CD8-positive, alpha-beta memory T cell (primary cell): ENCODE results near the gene PRKG1. TPM values are rescaled to one million over a fixed set of nuclear protein-coding genes. Genes with fewer than 3 reads are reported as not detected.

Source experiments
- CTCF ChIA-PET: fragments of 350-600 bp; sonication (Branson Sonifier 250); formaldehyde crosslinking; loops from one replicate; lab custom pipeline; 2021; ENCODE audit warnings: antibody characterized with exemption; lab: Charles Lee
- POLR2A ChIA-PET: fragments of 350-600 bp; sonication (Branson Sonifier 250); formaldehyde crosslinking; loops from one replicate; lab custom pipeline; 2021; ENCODE audit warnings: antibody characterized with exemption; lab: Charles Lee
- DNase-seq, 5 donors: peaks; one replicate each; pipeline versions ENCODE4 v3.0.0 to v3.0.0-alpha.2; 2020 to 2022; ENCODE audit warnings: mixed read lengths in 1 of 5
- H3K27ac ChIP-seq: one replicate; pipeline ENCODE4 v1.7.0; 2013; ENCODE audit warnings: low read depth, mild to moderate bottlenecking, low read length, moderate library complexity
- H3K27me3 ChIP-seq: 2 replicates; pipeline ENCODE4 v1.7.0; 2013; ENCODE audit warnings: low read length, mild to moderate bottlenecking; ENCODE audit not compliant: insufficient read depth, poor library complexity, severe bottlenecking
- H3K36me3 ChIP-seq: 2 replicates; pipeline ENCODE4 v1.7.0; 2013; ENCODE audit warnings: mild to moderate bottlenecking, low read length, moderate library complexity; ENCODE audit not compliant: insufficient read depth
- H3K4me1 ChIP-seq: 2 replicates; pipeline ENCODE4 v1.7.0; 2013; ENCODE audit warnings: mild to moderate bottlenecking, low read length, moderate library complexity; ENCODE audit not compliant: insufficient read depth
- H3K4me3 ChIP-seq: 2 replicates; pipeline ENCODE4 v1.7.0; 2013; ENCODE audit warnings: mild to moderate bottlenecking, low read length
- H3K9me3 ChIP-seq: 2 replicates; pipeline ENCODE4 v1.7.0; 2013; ENCODE audit warnings: mild to moderate bottlenecking, low read length
- H3K27ac Mint-ChIP-seq, 8 donors: one replicate each; pipeline ENCODE4 v1.8.0; 2020 to 2021; ENCODE audit warnings: mixed read lengths in 8 of 8, mild to moderate bottlenecking in 6 of 8, inconsistent platforms in 3 of 8, moderate library complexity in 3 of 8
- H3K27me3 Mint-ChIP-seq, 2 donors: one replicate each; pipeline ENCODE4 v1.8.0; 2020 to 2021; ENCODE audit warnings: mixed read lengths in 2 of 2, mild to moderate bottlenecking in 1 of 2, moderate library complexity in 1 of 2
- H3K36me3 Mint-ChIP-seq, 3 donors: one replicate each; pipeline ENCODE4 v1.8.0; 2020 to 2021; ENCODE audit warnings: mixed read lengths in 3 of 3, inconsistent platforms in 1 of 3, mild to moderate bottlenecking in 1 of 3
- H3K4me1 Mint-ChIP-seq, 3 donors: one replicate each; pipeline ENCODE4 v1.8.0; 2020 to 2021; ENCODE audit warnings: mixed read lengths in 3 of 3, inconsistent platforms in 1 of 3, mild to moderate bottlenecking in 1 of 3
- H3K4me3 Mint-ChIP-seq, 7 donors: one replicate each; pipeline ENCODE4 v1.8.0; 2020 to 2021; ENCODE audit warnings: mixed read lengths in 7 of 7, mild to moderate bottlenecking in 6 of 7, moderate library complexity in 4 of 7, inconsistent platforms in 2 of 7
- H3K9me3 Mint-ChIP-seq, 5 donors: one replicate each; pipeline ENCODE4 v1.8.0; 2020 to 2022; ENCODE audit warnings: mixed read lengths in 5 of 5, mild to moderate bottlenecking in 3 of 5, moderate library complexity in 2 of 5, inconsistent platforms in 1 of 5
- polyA plus RNA-seq: library from polyadenylated mRNA; unstranded; fragments of 300-500 nt; fragmentation: Illumina TruSeq; gene quantifications from one replicate; pipeline ENCODE4 v1.2.3, GENCODE V29; 2021
- total RNA-seq, 2 experiments: library from RNA; stranded (reverse); gene quantifications; one replicate each; pipeline ENCODE4 v1.2.3, GENCODE V29; 2021

Gene PRKG1
- total and polyA plus RNA-seq, 3 experiments from 2014 or later: not detected

GRCh38 chr10:51986516-51986915 lies 912.2 kb downstream of the PRKG1 start:
- Mint-ChIP-seq H3K27ac (no peak overlapping the region), H3K9me3 (peaks cover 0 to 7% (median 0%) of the 10 kb centered on the region in 5 donors), H3K4me1 (no peaks in the 10 kb centered on the region), H3K27me3 (peaks cover 0 to 4% of the 10 kb centered on the region in 2 donors), H3K4me3 (no peak overlapping the region), H3K36me3 (no peaks in the 10 kb centered on the region)
- no peaks in the 10 kb centered on the region for H3K36me3 ChIP-seq
- H3K4me1 ChIP-seq: no peaks in the 10 kb centered on the region
- H3K4me3 ChIP-seq: no peak overlapping the region
- H3K27me3 ChIP-seq: no peaks in the 10 kb centered on the region
- no peak for DNase-seq
- no peak overlapping the region for H3K27ac ChIP-seq
- POLR2A ChIA-PET: no interaction called here
- CTCF ChIA-PET: no interaction called here
- H3K9me3 ChIP-seq: no peaks in the 10 kb centered on the region

- no peak for DNase-seq
- Histone ChIP-seq H3K27me3 (no peaks in the 10 kb centered on the region), H3K4me3 (no peak overlapping the region), H3K27ac (no peak overlapping the region), H3K36me3 (no peaks in the 10 kb centered on the region), H3K9me3 (no peaks in the 10 kb centered on the region), H3K4me1 (no peaks in the 10 kb centered on the region)
- POLR2A ChIA-PET: no interaction called here
- Mint-ChIP-seq H3K9me3 (peaks cover 0 to 7% (median 3%) of the 10 kb centered on the region in 5 donors), H3K36me3 (no peaks in the 10 kb centered on the region), H3K27ac (no peak overlapping the region), H3K27me3 (no peaks in the 10 kb centered on the region), H3K4me1 (no peaks in the 10 kb centered on the region), H3K4me3 (no peak overlapping the region)
- CTCF ChIA-PET: no interaction called here
These were observed 919.2 kb downstream of the PRKG1 start for GRCh38 chr10:51993475-51993874.

GRCh38 chr10:51999096-51999495 lies 924.8 kb downstream of the PRKG1 start:
- Mint-ChIP-seq H3K4me1 (no peaks in the 10 kb centered on the region), H3K9me3 (no peaks in the 10 kb centered on the region), H3K4me3 (no peak overlapping the region), H3K36me3 (no peaks in the 10 kb centered on the region), H3K27me3 (no peaks in the 10 kb centered on the region), H3K27ac (no peak overlapping the region)
- no peak overlapping the region for H3K27ac ChIP-seq
- no peaks in the 10 kb centered on the region for H3K27me3 ChIP-seq
- no peaks in the 10 kb centered on the region for H3K9me3 ChIP-seq
- CTCF ChIA-PET: no interaction called here
- H3K4me1 ChIP-seq: no peaks in the 10 kb centered on the region
- POLR2A ChIA-PET: no interaction called here
- H3K36me3 ChIP-seq: no peaks in the 10 kb centered on the region
- no peak for DNase-seq
- H3K4me3 ChIP-seq: no peak overlapping the region

- peaks cover 4 to 8% (median 5%) of the 10 kb centered on the region in 5 donors for H3K9me3 Mint-ChIP-seq
- H3K36me3 ChIP-seq: no peaks in the 10 kb centered on the region
- no peaks in the 10 kb centered on the region for H3K27me3 ChIP-seq
- POLR2A ChIA-PET: no interaction called here
- H3K36me3 Mint-ChIP-seq: no peaks in the 10 kb centered on the region
- no peak overlapping the region for H3K27ac ChIP-seq
- H3K4me3 Mint-ChIP-seq: no peak overlapping the region
- H3K4me3 ChIP-seq: no peak overlapping the region
- H3K27me3 Mint-ChIP-seq: peaks cover 2 to 3% of the 10 kb centered on the region in 2 donors
- no peak overlapping the region for H3K27ac Mint-ChIP-seq
- no peaks in the 10 kb centered on the region for H3K9me3 ChIP-seq
- CTCF ChIA-PET: no interaction called here
- no peak for DNase-seq
- no peaks in the 10 kb centered on the region for H3K4me1 Mint-ChIP-seq
- H3K4me1 ChIP-seq: no peaks in the 10 kb centered on the region
These were observed 930.2 kb downstream of the PRKG1 start for GRCh38 chr10:52004342-52004949.

GRCh38 chr10:52007091-52007490 lies 932.8 kb downstream of the PRKG1 start:
- H3K4me1 Mint-ChIP-seq: no peaks in the 10 kb centered on the region
- CTCF ChIA-PET: no interaction called here

GRCh38 chr10:52011118-52011517 lies 936.8 kb downstream of the PRKG1 start:
- H3K4me3 ChIP-seq: no peak overlapping the region
- CTCF ChIA-PET: no interaction called here
- H3K27ac ChIP-seq: no peak overlapping the region
- H3K36me3 ChIP-seq: no peaks in the 10 kb centered on the region
- no peak for DNase-seq
- Mint-ChIP-seq H3K9me3 (peaks cover 4 to 11% (median 6%) of the 10 kb centered on the region in 5 donors), H3K27ac (no peak overlapping the region), H3K36me3 (no peaks in the 10 kb centered on the region), H3K4me1 (no peaks in the 10 kb centered on the region), H3K4me3 (no peak overlapping the region), H3K27me3 (no peaks in the 10 kb centered on the region)
- H3K4me1 ChIP-seq: no peaks in the 10 kb centered on the region
- no peaks in the 10 kb centered on the region for H3K27me3 ChIP-seq
- POLR2A ChIA-PET: no interaction called here
- H3K9me3 ChIP-seq: no peaks in the 10 kb centered on the region

More at GRCh38 chr10:52007091-52007490, 932.8 kb downstream of the PRKG1 start:
- DNase-seq: no peak
- Mint-ChIP-seq H3K27me3 (peaks cover 2 to 3% of the 10 kb centered on the region in 2 donors), H3K4me3 (no peak overlapping the region), H3K27ac (no peak overlapping the region), H3K9me3 (peaks cover 4 to 8% (median 5%) of the 10 kb centered on the region in 5 donors), H3K36me3 (no peaks in the 10 kb centered on the region)
- H3K4me3 ChIP-seq: no peak overlapping the region
- no peak overlapping the region for H3K27ac ChIP-seq
- POLR2A ChIA-PET: no interaction called here
- no peaks in the 10 kb centered on the region for H3K9me3 ChIP-seq
- H3K4me1 ChIP-seq: no peaks in the 10 kb centered on the region
- H3K27me3 ChIP-seq: no peaks in the 10 kb centered on the region
- H3K36me3 ChIP-seq: no peaks in the 10 kb centered on the region

- no peaks in the 10 kb centered on the region for H3K4me1 ChIP-seq
- no peak for DNase-seq
- Mint-ChIP-seq H3K9me3 (peaks cover 2 to 6% (median 3%) of the 10 kb centered on the region in 5 donors), H3K4me1 (no peaks in the 10 kb centered on the region), H3K36me3 (no peaks in the 10 kb centered on the region), H3K4me3 (no peak overlapping the region), H3K27ac (no peak overlapping the region), H3K27me3 (no peaks in the 10 kb centered on the region)
- no peaks in the 10 kb centered on the region for H3K9me3 ChIP-seq
- ChIA-PET CTCF (no interaction called here), POLR2A (no interaction called here)
- no peak overlapping the region for H3K4me3 ChIP-seq
- H3K27me3 ChIP-seq: no peaks in the 10 kb centered on the region
- H3K27ac ChIP-seq: no peak overlapping the region
- no peaks in the 10 kb centered on the region for H3K36me3 ChIP-seq
These were observed 944.8 kb downstream of the PRKG1 start for GRCh38 chr10:52019077-52019555.

- ChIA-PET POLR2A (no interaction called here), CTCF (no interaction called here)
- peaks cover 0 to 6% (median 2%) of the 10 kb centered on the region in 5 donors for H3K9me3 Mint-ChIP-seq
- no peak overlapping the region for H3K4me3 Mint-ChIP-seq
- no peak for DNase-seq
- H3K9me3 ChIP-seq: no peaks in the 10 kb centered on the region
- no peaks in the 10 kb centered on the region for H3K36me3 ChIP-seq
- no peak overlapping the region for H3K27ac Mint-ChIP-seq
- H3K36me3 Mint-ChIP-seq: no peaks in the 10 kb centered on the region
- no peaks in the 10 kb centered on the region for H3K27me3 ChIP-seq
- H3K27me3 Mint-ChIP-seq: no peaks in the 10 kb centered on the region
- no peak overlapping the region for H3K4me3 ChIP-seq
- H3K4me1 ChIP-seq: no peaks in the 10 kb centered on the region
- no peaks in the 10 kb centered on the region for H3K4me1 Mint-ChIP-seq
- no peak overlapping the region for H3K27ac ChIP-seq
These were observed 945.4 kb downstream of the PRKG1 start for GRCh38 chr10:52019656-52020055.
